Uterus (tissue), 2 donors: Measurements from ENCODE around the gene UBE2N.

Experiments used
- POLR2A ChIP-seq, 2 donors: fragments of 450-650 bp; IDR thresholded peaks; one replicate each; pipeline ENCODE4 v1.6.1; 2016; ENCODE audit warnings: antibody characterized with exemption in 2 of 2, mild to moderate bottlenecking in 1 of 2, moderate library complexity in 1 of 2
- TF ChIP-seq, protein P1 (sequence below), 4 experiments: fragments of 200-600 bp in 2 of 4; fragments of 450-650 bp in 2 of 4; sonication (generic) in 2 of 4; IDR thresholded peaks; one replicate each; pipeline ENCODE4 v1.5.1; 2016 to 2019; ENCODE audit warnings: antibody characterized with exemption in 4 of 4, mild to moderate bottlenecking in 2 of 4, moderate library complexity in 1 of 4

GRCh38 chr12:93440043-93440835 lies 1.5 kb downstream of the UBE2N start:
- TF ChIP-seq POLR2A (IDR thresholded peaks at IDR 0.05), result no peak
- TF ChIP-seq, protein P1, sequence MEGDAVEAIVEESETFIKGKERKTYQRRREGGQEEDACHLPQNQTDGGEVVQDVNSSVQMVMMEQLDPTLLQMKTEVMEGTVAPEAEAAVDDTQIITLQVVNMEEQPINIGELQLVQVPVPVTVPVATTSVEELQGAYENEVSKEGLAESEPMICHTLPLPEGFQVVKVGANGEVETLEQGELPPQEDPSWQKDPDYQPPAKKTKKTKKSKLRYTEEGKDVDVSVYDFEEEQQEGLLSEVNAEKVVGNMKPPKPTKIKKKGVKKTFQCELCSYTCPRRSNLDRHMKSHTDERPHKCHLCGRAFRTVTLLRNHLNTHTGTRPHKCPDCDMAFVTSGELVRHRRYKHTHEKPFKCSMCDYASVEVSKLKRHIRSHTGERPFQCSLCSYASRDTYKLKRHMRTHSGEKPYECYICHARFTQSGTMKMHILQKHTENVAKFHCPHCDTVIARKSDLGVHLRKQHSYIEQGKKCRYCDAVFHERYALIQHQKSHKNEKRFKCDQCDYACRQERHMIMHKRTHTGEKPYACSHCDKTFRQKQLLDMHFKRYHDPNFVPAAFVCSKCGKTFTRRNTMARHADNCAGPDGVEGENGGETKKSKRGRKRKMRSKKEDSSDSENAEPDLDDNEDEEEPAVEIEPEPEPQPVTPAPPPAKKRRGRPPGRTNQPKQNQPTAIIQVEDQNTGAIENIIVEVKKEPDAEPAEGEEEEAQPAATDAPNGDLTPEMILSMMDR (IDR thresholded peaks at IDR 0.05), result no peak
